NCI-H1694 treated with DMSO at 0.1 percent for 48 hours (cell line): Measurements from ENCODE around the gene AEBP1.

ENCODE experiments used
- DNase-seq: peaks from one replicate; lab custom pipeline; 2025; lab: John Stamatoyannopoulos, UW

AEBP1 gene

GRCh38 chr7:44103923-44104859 is at the start of gene AEBP1:
Gene AEBP1, plus strand, starts transcription at chr7:44104345. Its CDS starts 321 bp downstream, at chr7:44104666.
- DNase-seq = no peak

DNA sequence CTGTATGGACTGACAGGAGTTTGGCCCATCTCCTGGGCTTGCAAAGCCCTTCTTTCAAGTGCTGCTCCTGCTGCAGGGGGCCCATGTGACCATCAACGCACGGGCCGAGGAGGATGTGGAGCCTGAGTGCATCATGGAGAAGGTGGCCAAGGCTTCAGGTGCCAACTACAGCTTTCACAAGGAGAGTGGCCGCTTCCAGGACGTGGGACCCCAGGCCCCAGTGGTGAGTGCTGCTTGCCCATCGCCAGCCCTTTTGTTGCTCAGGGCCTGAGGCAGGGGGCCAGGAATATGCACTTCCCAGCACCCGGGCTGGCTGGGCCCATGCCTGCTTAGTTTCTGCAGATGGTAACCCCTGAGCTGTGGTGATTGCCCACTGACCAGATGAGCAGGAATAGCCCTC is 47.5 kb upstream of the AEBP1 start:
- DNase-seq = no peak

DNA sequence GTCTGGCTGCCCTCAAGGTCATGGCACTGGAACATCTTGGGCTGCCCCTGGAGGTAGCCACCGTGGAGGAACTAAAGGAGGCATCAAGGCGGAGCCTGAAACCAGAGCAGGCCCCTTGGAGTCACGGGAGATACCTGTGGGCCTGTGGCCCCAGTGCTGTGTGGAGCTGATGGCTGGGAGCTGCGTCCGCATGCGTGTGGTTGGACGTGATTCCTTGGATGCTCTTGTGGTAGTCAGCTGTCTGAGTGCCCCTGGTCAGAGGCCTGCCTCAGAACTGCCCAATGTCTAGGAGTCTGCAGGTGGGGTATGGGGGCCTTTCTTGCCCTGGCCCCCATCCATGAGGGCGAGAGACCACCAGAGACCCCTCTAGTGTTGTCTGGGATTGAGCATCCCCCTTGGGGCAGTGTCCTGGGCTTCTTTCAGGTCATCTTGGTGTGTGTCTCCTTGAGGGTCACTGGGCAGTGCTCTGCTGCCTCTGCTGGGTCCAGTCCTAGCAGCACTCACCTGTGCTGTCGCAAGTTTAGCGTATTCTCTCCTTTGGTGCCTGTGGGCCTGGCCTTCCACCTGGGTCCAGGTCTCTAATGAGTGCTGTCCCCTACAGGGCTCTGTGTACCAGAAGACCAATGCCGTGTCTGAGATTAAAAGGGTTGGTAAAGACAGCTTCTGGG is 46.8 kb upstream of the AEBP1 start:
- DNase-seq = no peak

DNA sequence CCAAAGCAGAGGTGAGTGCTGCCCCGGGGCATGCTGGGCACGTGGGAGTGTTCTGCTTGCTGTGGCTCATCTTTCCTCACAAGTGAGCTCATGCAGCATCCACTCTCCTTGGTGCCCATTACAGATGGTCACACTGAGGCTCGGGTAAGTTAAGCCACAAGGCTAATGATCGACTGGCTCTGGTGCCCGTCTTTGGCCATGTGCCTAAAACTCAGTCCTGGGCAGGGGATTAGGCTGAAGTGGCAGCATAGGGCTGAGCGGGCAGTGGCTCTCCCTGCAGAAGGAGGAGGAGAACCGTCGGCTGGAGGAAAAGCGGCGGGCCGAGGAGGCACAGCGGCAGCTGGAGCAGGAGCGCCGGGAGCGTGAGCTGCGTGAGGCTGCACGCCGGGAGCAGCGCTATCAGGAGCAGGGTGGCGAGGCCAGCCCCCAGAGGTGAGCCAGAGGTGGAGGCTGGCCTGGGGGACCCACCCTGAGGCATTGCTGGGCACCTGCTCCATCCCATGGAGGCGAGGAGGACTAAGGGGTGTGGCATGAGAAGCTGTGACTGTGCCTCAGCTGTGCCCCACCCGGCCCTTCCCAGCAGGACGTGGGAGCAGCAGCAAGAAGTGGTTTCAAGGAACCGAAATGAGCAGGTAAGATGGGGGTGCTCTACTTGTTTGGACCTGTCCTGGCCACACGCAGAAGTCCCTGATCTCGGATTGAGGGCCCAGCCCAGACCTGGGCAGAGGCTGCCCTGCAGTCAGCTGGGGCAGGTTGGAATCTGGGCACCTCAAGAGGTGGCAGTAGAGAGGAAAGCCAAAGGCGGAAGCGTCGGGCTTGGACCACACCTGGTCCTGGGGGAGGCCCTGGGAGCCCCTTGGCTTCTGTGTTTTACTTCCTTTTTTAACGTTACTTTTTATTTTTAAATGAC is 46.0 kb upstream of the AEBP1 start:
- DNase-seq = no peak

- no peak for DNase-seq
Observed at GRCh38 chr7:44058759-44059218, 45.4 kb upstream of the AEBP1 start.

GRCh38 chr7:44059219-44060090 is 44.7 kb upstream of the AEBP1 start:
- DNase-seq = no peak

GRCh38 chr7:44060091-44060947 is 43.8 kb upstream of the AEBP1 start:
- DNase-seq = no peak

GRCh38 chr7:44060948-44061644 is 43.0 kb upstream of the AEBP1 start:
- no peak for DNase-seq

DNA sequence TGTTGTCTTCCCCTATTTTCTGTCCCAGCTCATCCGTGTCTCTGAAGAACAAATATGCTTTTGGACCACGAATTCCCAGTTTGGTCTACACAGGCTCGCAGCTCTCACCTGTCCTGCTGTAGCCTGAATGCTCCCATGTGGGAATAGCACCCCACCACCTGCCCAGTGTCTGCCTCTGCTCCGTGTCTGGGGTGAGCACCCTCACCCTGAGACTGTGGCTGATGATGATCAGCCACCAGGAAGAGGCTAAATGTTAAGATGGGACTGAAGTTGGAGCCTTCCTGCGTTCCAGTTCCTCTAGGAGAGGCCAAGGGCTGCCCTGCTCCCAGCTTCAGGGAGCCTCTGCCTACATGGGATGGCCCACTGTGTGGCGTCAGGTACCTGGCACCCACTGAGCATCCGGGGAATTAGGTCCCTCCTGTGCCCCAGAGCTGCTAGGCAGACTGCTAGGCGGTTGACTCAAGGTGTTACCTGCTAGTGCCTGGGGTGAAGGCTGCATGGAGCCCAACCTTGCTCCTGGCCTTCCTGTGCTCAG is 42.4 kb upstream of the AEBP1 start:
- DNase-seq = no peak

DNA sequence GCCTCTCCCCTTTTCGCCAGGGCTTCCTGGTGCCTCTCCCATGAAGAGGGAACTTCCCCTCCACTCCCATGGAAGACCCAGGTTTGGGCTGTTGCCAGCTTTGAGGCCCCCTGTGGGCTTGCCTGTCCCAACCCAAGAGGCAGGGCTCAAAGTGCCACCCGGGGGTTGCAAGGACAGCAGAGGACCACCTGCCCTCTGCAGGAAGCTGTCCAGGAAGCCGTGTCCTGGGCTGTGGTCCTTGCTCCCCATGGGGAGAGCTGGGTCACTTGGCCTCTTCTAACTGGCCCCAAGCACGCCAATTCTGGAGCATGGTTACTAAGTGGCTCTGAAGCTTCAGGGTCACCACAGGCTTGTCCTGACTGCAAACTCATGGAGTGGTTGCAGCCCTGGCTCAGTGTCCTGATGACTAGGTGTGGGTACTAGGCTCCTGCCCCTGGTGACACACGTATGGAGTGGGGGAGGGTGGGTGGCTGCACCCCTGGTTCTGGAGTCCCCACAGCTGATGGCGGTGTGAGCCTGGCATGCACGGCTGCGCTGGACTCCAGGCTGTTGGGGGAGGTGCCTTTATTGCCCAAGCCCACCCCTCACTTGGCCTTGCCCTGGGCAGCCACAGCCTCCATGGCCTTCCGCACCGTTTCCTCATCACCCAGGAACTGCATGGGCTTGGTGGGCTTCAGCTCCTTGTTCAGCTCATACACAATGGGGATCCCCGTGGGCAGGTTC is 41.8 kb upstream of the AEBP1 start:
- no peak for DNase-seq

- DNase-seq = no peak
Observed at GRCh38 chr7:44062903-44063295, 41.2 kb upstream of the AEBP1 start.

GRCh38 chr7:44063547-44063893 is 40.6 kb upstream of the AEBP1 start:
- no peak for DNase-seq

GRCh38 chr7:44063894-44064651 is 40.1 kb upstream of the AEBP1 start:
- DNase-seq = no peak

DNA sequence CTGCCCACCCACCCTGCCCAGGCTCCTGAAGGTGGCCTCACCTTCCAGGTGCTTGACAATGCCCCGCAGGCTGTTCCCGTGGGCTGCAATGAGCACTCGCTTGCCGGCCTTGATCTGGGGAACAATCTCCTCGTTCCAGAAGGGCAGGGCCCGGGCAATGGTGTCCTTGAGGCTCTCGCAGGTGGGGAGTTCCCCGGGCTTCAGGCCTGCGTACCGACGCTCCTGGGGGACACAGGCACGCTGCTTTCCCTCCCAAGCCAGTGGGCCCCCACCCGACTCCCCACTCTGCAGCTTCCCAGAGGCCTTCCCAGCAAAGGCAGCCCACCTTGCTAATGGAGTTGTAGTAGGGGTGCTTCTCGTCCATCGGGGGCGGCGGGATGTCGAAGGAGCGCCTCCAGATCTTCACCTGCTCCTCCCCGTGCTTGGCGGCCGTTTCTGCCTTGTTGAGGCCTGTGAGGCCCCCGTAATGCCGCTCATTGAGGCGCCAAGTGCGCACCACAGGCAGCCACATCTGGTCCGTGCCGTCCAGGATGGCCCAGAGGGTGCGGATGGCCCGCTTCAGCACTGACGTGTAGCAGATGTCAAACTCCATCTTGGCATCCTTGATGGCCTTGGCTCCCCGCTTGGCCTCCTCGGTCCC is 39.2 kb upstream of the AEBP1 start:
- no peak for DNase-seq

DNA sequence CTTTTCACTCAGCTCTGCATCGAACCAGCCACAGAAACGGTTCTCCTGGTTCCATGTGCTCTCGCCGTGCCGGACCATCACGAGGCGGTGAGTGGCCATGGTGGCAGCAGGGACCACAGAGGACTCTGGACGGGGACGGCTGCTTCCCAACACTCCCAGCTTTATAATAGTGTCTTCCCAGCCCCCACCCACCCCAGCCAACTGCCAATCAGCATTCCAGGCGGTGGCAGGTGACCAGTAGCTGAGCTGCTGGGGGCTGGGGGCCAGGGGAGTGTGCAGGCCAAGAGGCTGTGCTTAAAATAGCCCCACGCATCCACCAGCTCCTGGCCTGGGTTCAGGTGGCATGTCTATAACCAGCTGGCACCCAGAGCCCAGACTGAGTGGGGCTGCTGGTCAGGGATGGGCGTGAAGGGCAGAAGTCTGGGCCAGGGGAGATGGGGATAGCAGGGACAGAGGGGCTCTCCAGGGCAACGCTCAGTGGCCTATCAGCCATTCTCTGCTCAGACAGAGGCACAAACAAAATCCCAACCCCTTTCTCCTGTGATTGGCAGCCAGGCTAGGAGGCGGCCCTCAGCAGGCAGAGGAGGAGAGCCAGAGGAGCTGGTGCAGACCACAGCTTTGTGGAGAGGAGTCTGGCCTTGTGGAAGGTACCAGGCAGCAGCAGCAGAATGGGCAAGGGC is 38.6 kb upstream of the AEBP1 start, which contains the start of gene PGAM2:
Gene PGAM2, minus strand, starts transcription at position 137 of the 680 bp plus-strand sequence. Its CDS starts 38 bp downstream, at position 99.
- DNase-seq = no peak

DNA sequence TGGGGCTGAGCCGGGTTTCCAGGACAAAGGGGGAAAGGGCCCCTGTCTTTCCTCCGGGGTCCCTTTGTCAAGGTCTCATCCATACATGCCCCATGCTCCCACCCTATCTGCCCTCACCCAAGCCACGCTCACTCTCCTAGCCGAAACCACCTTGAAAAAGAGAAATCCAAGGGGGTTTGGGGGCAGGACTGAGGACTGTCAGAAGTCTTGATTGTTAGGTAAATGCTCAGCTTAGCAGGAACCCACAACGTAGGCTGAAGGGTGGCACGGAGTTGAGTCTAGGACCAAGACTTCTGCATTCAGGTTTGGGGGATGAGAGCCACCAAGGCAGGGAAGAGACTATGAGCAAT is 38.1 kb upstream of the AEBP1 start:
- DNase-seq = no peak
